ENCODE measurements around the gene EEF1AKMT1.

DNA sequence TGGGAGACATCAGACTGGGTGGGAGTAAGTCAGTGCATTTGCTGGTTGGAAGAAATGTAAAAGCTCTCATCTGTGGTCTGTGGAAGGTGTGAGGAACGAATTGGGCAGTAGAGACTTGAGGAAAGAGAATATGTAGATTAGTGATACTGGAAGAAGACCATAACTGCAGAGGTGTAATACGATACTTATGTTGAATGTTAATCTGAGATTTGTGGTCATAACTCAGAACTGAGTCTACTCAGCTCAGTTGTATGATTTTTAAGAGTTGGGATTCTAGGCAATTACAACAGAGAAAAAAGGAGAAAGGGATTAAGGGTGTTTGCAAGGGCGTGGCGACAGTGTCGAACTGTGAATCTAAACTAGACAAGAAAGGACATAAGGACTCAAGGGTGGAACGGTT, 73.5 kb downstream of the EEF1AKMT1 start:
- TF ChIP-seq, protein P1, sequence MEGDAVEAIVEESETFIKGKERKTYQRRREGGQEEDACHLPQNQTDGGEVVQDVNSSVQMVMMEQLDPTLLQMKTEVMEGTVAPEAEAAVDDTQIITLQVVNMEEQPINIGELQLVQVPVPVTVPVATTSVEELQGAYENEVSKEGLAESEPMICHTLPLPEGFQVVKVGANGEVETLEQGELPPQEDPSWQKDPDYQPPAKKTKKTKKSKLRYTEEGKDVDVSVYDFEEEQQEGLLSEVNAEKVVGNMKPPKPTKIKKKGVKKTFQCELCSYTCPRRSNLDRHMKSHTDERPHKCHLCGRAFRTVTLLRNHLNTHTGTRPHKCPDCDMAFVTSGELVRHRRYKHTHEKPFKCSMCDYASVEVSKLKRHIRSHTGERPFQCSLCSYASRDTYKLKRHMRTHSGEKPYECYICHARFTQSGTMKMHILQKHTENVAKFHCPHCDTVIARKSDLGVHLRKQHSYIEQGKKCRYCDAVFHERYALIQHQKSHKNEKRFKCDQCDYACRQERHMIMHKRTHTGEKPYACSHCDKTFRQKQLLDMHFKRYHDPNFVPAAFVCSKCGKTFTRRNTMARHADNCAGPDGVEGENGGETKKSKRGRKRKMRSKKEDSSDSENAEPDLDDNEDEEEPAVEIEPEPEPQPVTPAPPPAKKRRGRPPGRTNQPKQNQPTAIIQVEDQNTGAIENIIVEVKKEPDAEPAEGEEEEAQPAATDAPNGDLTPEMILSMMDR (IDR thresholded peaks at IDR 0.05): no peak
- TF ChIP-seq EZH2 (IDR thresholded peaks at IDR 0.05; ENCODE audit: borderline replicate concordance, insufficient read depth, low read depth, low read length, poor library complexity, severe bottlenecking): no peak

Data from B cell (primary cell).